Stimulated activated CD8-positive, alpha-beta memory T cell treated with anti-CD3 and anti-CD28 coated beads, Interleukin-15, amount 100 ng/mL, for 4 hours (primary cell): ENCODE measurements around the gene P4HB.

Experiments
- DNase-seq, 2 donors: peaks; one replicate each; pipeline ENCODE4 v3.0.0-alpha.2; 2020; ENCODE audit warnings: low read depth in 2 of 2

Gene P4HB

GRCh38 chr17:81898029-81898866, 37.9 kb upstream of the P4HB start:
- no peak for DNase-seq

- no peak for DNase-seq
Measured at GRCh38 chr17:81895400-81895799, 35.1 kb upstream of the P4HB start.

- DNase-seq, result no peak
Measured at GRCh38 chr17:81891303-81891552, 30.9 kb upstream of the P4HB start.

GRCh38 chr17:81890447-81891302, 30.3 kb upstream of the P4HB start:
- no peak for DNase-seq

- no peak for DNase-seq
Measured at GRCh38 chr17:81889602-81890001, 29.3 kb upstream of the P4HB start.

- no peak for DNase-seq
Measured at GRCh38 chr17:81888988-81889595, 28.8 kb upstream of the P4HB start.

GRCh38 chr17:81888105-81888987, 28.0 kb upstream of the P4HB start:
- no peak for DNase-seq

- DNase-seq, result no peak
Measured at GRCh38 chr17:81885869-81886548, 25.7 kb upstream of the P4HB start.

- DNase-seq, result no peak
Measured at GRCh38 chr17:81885454-81885853, 25.1 kb upstream of the P4HB start.

- DNase-seq, result no peak
Measured at GRCh38 chr17:81884968-81885367, 24.6 kb upstream of the P4HB start.

GRCh38 chr17:81884520-81884919, 24.2 kb upstream of the P4HB start:
- no peak for DNase-seq

- DNase-seq, result no peak
Measured at GRCh38 chr17:81879121-81879520, 18.8 kb upstream of the P4HB start.

GRCh38 chr17:81878294-81878693, 18.0 kb upstream of the P4HB start:
- DNase-seq, result no peak

- no peak for DNase-seq
Measured at GRCh38 chr17:81877569-81877968, 17.2 kb upstream of the P4HB start.

GRCh38 chr17:81871387-81872230, 11.3 kb upstream of the P4HB start:
- DNase-seq, result peak; percentile 92 to 95

- DNase-seq, result no peak
Measured at GRCh38 chr17:81870981-81871386, 10.6 kb upstream of the P4HB start, which contains the start of gene ARHGDIA. Gene ARHGDIA, minus strand, starts transcription at chr17:81871337. Its CDS starts 1,407 bp downstream, at chr17:81869930.

- DNase-seq, result no peak
Measured at GRCh38 chr17:81870131-81870980, 10.0 kb upstream of the P4HB start.

- DNase-seq, result no peak
Measured at GRCh38 chr17:81869221-81870130, 9.1 kb upstream of the P4HB start.
